Peyer's patch (tissue), 4 donors: ENCODE results near the gene KLF11. TPM values are rescaled to one million over a fixed set of nuclear protein-coding genes. Genes with fewer than 3 reads are reported as not detected.

Source experiments
- DNase-seq, 3 donors: peaks; one replicate each; pipeline ENCODE4 v3.0.0-alpha.2; 2017 to 2019
- H3K27ac ChIP-seq, 4 donors: fragments of 200-600 bp; sonication (generic); one replicate each; pipeline ENCODE4 v1.5.1; 2016 to 2019
- H3K27me3 ChIP-seq, 2 donors: fragments of 200-600 bp; sonication (generic); one replicate each; pipeline ENCODE4 v1.5.1; 2019
- H3K36me3 ChIP-seq, 3 donors: fragments of 200-600 bp; sonication (generic); one replicate each; pipeline ENCODE4 v1.5.1; 2016 to 2019
- H3K4me1 ChIP-seq, 4 donors: fragments of 200-600 bp; sonication (generic); one replicate each; pipeline ENCODE4 v1.5.1; 2016 to 2019
- H3K4me3 ChIP-seq, 4 donors: fragments of 200-600 bp; sonication (generic); 1 replicate in 3 of 4; 2 replicates in 1 of 4; pipeline ENCODE4 v1.5.1; 2016 to 2019; ENCODE audit warnings: mild to moderate bottlenecking in 1 of 4
- H3K9me3 ChIP-seq, 4 donors: fragments of 200-600 bp; sonication (generic); one replicate each; pipeline ENCODE4 v1.5.1; 2016 to 2019; ENCODE audit warnings: mild to moderate bottlenecking in 1 of 4
- POLR2A ChIP-seq, 2 donors: fragments of 450-650 bp; IDR thresholded peaks; one replicate each; pipeline ENCODE4 v1.5.1; 2017; ENCODE audit warnings: antibody characterized with exemption in 2 of 2, mild to moderate bottlenecking in 2 of 2, moderate library complexity in 2 of 2
- total RNA-seq, 4 donors: library from RNA; depleted of rRNA; stranded (reverse); fragments of >200 nt; gene quantifications; one replicate each; pipeline ENCODE4 v1.1.0, GENCODE V29; 2016
- TF ChIP-seq, protein P1 (sequence below), 6 experiments: fragments of 450-650 bp in 4 of 6; fragments of 200-600 bp in 2 of 6; sonication (generic) in 1 of 6; IDR thresholded peaks; one replicate each; pipeline ENCODE4 v1.5.1; 2017 to 2019; ENCODE audit warnings: antibody characterized with exemption in 6 of 6, mild to moderate bottlenecking in 3 of 6, moderate library complexity in 1 of 6

Gene KLF11
- total RNA-seq, 4 donors from 2014 or later, result 4.0 to 17.3 (median 11.5) TPM

- TF ChIP-seq, protein P1, sequence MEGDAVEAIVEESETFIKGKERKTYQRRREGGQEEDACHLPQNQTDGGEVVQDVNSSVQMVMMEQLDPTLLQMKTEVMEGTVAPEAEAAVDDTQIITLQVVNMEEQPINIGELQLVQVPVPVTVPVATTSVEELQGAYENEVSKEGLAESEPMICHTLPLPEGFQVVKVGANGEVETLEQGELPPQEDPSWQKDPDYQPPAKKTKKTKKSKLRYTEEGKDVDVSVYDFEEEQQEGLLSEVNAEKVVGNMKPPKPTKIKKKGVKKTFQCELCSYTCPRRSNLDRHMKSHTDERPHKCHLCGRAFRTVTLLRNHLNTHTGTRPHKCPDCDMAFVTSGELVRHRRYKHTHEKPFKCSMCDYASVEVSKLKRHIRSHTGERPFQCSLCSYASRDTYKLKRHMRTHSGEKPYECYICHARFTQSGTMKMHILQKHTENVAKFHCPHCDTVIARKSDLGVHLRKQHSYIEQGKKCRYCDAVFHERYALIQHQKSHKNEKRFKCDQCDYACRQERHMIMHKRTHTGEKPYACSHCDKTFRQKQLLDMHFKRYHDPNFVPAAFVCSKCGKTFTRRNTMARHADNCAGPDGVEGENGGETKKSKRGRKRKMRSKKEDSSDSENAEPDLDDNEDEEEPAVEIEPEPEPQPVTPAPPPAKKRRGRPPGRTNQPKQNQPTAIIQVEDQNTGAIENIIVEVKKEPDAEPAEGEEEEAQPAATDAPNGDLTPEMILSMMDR (IDR thresholded peaks at IDR 0.05), result no peak
- TF ChIP-seq POLR2A (IDR thresholded peaks at IDR 0.05), result no peak
- no peak for DNase-seq
- Histone ChIP-seq H3K9me3 (no peaks in the 10 kb centered on the region), H3K27ac (peak overlapping the region in 1 of 4 donors; percentile 18), H3K27me3 (no peaks in the 10 kb centered on the region), H3K36me3 (no peaks in the 10 kb centered on the region), H3K4me3 (no peak overlapping the region), H3K4me1 (peaks cover 0 to 14% (median under 1%) of the 10 kb centered on the region in 4 donors)
Observed at GRCh38 chr2:10039658-10040410, 3.5 kb upstream of the KLF11 start.

GRCh38 chr2:10041711-10042110, 1.6 kb upstream of the KLF11 start:
- Histone ChIP-seq H3K36me3 (no peaks in the 10 kb centered on the region), H3K4me3 (peak overlapping the region in 1 of 4 donors; percentile 90), H3K27ac (peak overlapping the region in 3 of 4 donors; percentile 76 to 100 (median 93)), H3K27me3 (no peaks in the 10 kb centered on the region), H3K9me3 (no peaks in the 10 kb centered on the region), H3K4me1 (peaks cover 0 to 17% (median 2%) of the 10 kb centered on the region in 4 donors)
- TF ChIP-seq, protein P1 (IDR thresholded peaks at IDR 0.05), result no peak
- TF ChIP-seq POLR2A (IDR thresholded peaks at IDR 0.05), result no peak
- no peak for DNase-seq

DNA sequence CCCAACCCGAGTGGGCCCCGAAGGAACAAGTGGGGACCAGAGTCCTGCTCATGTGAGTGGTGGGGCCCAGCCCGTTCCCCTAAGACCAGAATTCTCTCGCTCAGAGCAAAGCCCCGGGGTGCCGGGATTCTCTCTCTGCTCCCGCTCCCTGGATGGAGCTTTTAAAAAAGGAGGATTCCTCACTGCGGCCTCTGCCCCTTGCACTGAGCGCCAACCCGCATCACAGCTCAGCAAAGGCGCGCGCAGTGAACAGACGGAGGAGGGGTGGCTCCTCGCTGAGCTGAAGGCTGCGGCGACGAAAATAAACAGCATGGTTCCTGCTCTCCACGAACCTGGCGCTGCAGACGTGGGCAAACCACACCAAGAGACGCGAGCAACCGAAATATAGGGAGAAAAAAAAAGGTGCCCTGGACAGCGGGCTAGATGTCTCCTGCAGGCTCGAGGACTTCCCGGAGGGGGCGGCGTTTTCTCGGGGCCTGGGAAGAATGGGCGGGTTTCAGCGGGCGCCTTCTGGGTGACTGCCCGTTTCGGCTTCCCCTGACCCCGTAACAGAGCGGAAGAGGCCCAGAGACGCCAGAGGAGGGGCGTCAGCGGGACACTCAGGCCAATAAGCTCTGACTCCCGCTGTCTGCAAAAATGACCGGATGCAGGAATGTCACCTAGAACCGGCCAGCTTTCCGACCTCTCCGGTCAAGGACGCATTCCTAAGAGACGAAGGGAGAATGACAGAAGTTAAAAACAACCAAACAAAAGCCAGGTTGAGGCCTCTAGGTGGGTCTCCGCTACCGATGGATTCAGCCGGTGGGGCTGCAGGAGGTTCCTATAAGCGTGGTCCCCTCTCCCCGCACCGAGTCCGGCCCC, 819 bp upstream of the KLF11 start:
- Histone ChIP-seq H3K4me3 (peak overlapping the region; percentile 29 to 90 (median 64)), H3K4me1 (peaks cover 0 to 14% (median 2%) of the 10 kb centered on the region in 4 donors), H3K36me3 (peaks cover 0 to under 1% (median 0%) of the 10 kb centered on the region in 3 donors), H3K27me3 (no peaks in the 10 kb centered on the region), H3K9me3 (no peaks in the 10 kb centered on the region), H3K27ac (peak overlapping the region; percentile 60 to 100 (median 84))
- DNase-seq, result peak; percentile 56 to 84 (median 71)
- TF ChIP-seq, protein P1 (IDR thresholded peaks at IDR 0.05), result no peak
- no peak for TF ChIP-seq POLR2A (IDR thresholded peaks at IDR 0.05)

GRCh38 chr2:10043906-10044601, 704 bp downstream of the KLF11 start:
- peak; percentile 93 to 99 (median 97) for DNase-seq
- peaks cover 0 to 24% (median 2%) of the 10 kb centered on the region in 4 donors for H3K4me1 ChIP-seq

More at GRCh38 chr2:10043906-10044601, 704 bp downstream of the KLF11 start:
- Histone ChIP-seq H3K36me3 (peaks cover 0 to 11% (median 0%) of the 10 kb centered on the region in 3 donors), H3K27me3 (no peaks in the 10 kb centered on the region), H3K9me3 (no peaks in the 10 kb centered on the region), H3K4me3 (peak overlapping the region; percentile 51 to 90 (median 70)), H3K27ac (peak overlapping the region; percentile 92 to 100 (median 95))
- no peak for TF ChIP-seq POLR2A (IDR thresholded peaks at IDR 0.05)
- TF ChIP-seq, protein P1 (IDR thresholded peaks at IDR 0.05), result no peak
